ENCODE measurements around the gene PLEKHM3. TPM values are rescaled to one million over a fixed set of nuclear protein-coding genes. Genes with fewer than 3 reads are reported as not detected.

PLEKHM3 gene
- total and polyA plus RNA-seq, 2 of the 4 experiments (the other 2 are of a cell fraction) = 2.4 to 11.3 TPM

DNA sequence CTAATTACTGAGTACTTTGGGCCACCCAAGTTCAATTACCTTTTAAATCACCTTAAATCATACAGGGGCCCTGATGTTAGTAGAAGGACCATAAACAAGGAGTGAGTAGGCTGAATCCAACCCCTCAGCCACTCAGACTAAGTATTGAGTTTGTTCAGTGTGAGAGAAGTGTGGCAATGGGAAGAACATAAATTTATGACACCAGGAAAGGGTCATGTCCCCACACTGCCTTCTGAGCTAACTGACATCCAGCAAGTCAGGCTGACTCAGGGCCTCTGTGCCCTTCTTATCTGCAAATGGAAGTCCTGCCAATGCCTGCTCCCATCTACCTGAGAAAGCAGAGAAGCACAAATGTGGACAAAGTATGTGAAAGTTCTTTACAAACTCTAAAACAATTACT is 12.9 kb downstream of the PLEKHM3 start:
- Histone ChIP-seq H3K14ac (replicated peaks; ENCODE audit: low read depth, low read length) (no peak overlapping the region), H3K9me3 (ENCODE audit: control insufficient read depth, insufficient read depth, low read length) (no peaks in the 10 kb centered on the region), H4K91ac (ENCODE audit: insufficient read depth, low read depth, low read length) (no peak overlapping the region), H4K8ac (ENCODE audit: low read depth in 2 of 2, low read length in 2 of 2) (no peak overlapping the region), H3K18ac (ENCODE audit: low read depth, low read length) (no peak overlapping the region), H4K5ac (ENCODE audit: low read depth, low read length) (no peak overlapping the region), H2BK5ac (ENCODE audit: low read depth, low read length, poor library complexity, severe bottlenecking) (no peak overlapping the region), H2BK120ac (ENCODE audit: low read depth, low read length) (no peak overlapping the region), H3K4me1 (ENCODE audit: control insufficient read depth, insufficient read depth, low read length) (peaks cover 2% of the 10 kb centered on the region; the same call in 1 of the 2 replicates), H3K4ac (ENCODE audit: low read depth, low read length) (no peak overlapping the region), H2AFZ (replicated peaks; ENCODE audit: low read length, poor library complexity) (no peak overlapping the region), H3K27ac (ENCODE audit: insufficient read depth, low read length) (no peak overlapping the region), H2AK5ac (ENCODE audit: low read depth, low read length) (no peak overlapping the region), H3K9ac (ENCODE audit: low read depth, low read length) (no peak overlapping the region), H3K79me1 (ENCODE audit: low read depth in 1 of 2, low read length in 2 of 2) (peaks cover 6 to 10% of the 10 kb centered on the region in 2 experiments; a peak in 3 of 4 replicates), H3K4me2 (ENCODE audit: low read depth, low read length) (no peak overlapping the region), H4K20me1 (ENCODE audit: insufficient read depth, low read length) (no peaks in the 10 kb centered on the region; the same call in 1 of the 2 replicates), H2BK15ac (ENCODE audit: low read depth, low read length) (no peak overlapping the region), H2BK20ac (ENCODE audit: low read depth, low read length) (no peak overlapping the region), H3K27me3 (ENCODE audit: control insufficient read depth, insufficient read depth, low read length) (no peaks in the 10 kb centered on the region), H3K23ac (ENCODE audit: low read depth, low read length) (no peak overlapping the region), H2AK9ac (replicated peaks; ENCODE audit: low read depth, low read length, poor library complexity) (no peak overlapping the region), H3K4me3 (ENCODE audit: insufficient read depth, low read depth, low read length) (no peak overlapping the region), H3K9me1 (ENCODE audit: insufficient read depth, low read length) (peaks cover 8% of the 10 kb centered on the region), H3K56ac (ENCODE audit: extremely low read depth, insufficient read depth, low read length) (no peak overlapping the region; the same call in 1 of the 2 replicates), H3K36me3 (ENCODE audit: control insufficient read depth, insufficient read depth, low read length) (no peaks in the 10 kb centered on the region)
- POLR2A ChIA-PET (ENCODE audit: unreplicated experiment) = no interaction called here
- TF ChIP-seq MXI1 (IDR thresholded peaks at IDR 0.05; ENCODE audit: borderline replicate concordance, low read depth, low read length) (no peak), RCOR1 (IDR thresholded peaks at IDR 0.05; ENCODE audit: insufficient replicate concordance, low read length) (no peak)
- no TSS peak for BruUV-seq (replicated peaks)
- no peak for DNase-seq
- CTCF ChIA-PET = no interaction called here
- intact Hi-C loops (cut with micrococcal nuclease) (no loop called here), in situ Hi-C loops (cut with MboI; ENCODE audit: low sequenced_read_pairs) (no loop called here), dilution Hi-C loops (cut with HindIII; ENCODE audit: low sequenced_read_pairs, unreplicated experiment) (no loop called here)
- no peak for ATAC-seq (ENCODE audit: low read depth)

Measured in IMR-90 (cell line).